ENCODE data around the gene SH3RF2. TPM values are rescaled to one million over a fixed set of nuclear protein-coding genes. Genes with fewer than 3 reads are reported as not detected.
"Not testable (repeated sequence)": the region's sequence is repeated elsewhere in the genome, so short reads cannot be mapped to it uniquely, and the experiment has no call there.

The SH3RF2 gene, protein sequence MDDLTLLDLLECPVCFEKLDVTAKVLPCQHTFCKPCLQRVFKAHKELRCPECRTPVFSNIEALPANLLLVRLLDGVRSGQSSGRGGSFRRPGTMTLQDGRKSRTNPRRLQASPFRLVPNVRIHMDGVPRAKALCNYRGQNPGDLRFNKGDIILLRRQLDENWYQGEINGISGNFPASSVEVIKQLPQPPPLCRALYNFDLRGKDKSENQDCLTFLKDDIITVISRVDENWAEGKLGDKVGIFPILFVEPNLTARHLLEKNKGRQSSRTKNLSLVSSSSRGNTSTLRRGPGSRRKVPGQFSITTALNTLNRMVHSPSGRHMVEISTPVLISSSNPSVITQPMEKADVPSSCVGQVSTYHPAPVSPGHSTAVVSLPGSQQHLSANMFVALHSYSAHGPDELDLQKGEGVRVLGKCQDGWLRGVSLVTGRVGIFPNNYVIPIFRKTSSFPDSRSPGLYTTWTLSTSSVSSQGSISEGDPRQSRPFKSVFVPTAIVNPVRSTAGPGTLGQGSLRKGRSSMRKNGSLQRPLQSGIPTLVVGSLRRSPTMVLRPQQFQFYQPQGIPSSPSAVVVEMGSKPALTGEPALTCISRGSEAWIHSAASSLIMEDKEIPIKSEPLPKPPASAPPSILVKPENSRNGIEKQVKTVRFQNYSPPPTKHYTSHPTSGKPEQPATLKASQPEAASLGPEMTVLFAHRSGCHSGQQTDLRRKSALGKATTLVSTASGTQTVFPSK
- total RNA-seq: under 0.01 TPM

GRCh38 chr5:145936401-145937131 lies at the start of gene SH3RF2:
Gene SH3RF2 (plus strand): TSS chr5:145936578. CDS start chr5:145937929, 1,351 bp downstream.
- peak in 2 of 3 donors; percentile 43 to 62 for DNase-seq (ENCODE audit: low read depth in 2 of 3, low spot score in 2 of 3)

DNA sequence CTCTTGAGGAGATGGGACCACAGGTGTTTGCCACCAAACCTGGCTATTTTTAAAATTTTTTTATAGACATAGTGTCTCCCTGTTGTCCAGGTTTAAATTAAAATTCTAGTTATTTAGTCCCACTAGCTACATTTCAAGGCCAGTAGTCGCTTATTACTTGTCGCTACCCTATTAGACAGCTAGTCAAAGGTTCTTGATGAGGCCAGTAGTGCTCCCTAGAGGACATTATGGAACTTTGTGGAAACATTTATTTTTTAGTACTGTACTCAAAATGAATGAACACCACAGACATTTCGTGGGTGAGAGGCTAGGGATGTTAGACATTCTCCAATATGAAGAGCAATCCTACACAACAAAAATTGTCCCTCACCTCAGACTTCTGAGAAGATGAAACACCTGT lies 49.2 kb upstream of the SH3RF2 start:
- peak in 2 of 3 donors; percentile 6 to 45 for DNase-seq (ENCODE audit: low read depth in 2 of 3, low spot score in 2 of 3)

- DNase-seq (ENCODE audit: low read depth in 2 of 3, low spot score in 2 of 3): peak in 2 of 3 donors; percentile 34 to 66
Observed at GRCh38 chr5:145887976-145888574, 48.3 kb upstream of the SH3RF2 start.

DNA sequence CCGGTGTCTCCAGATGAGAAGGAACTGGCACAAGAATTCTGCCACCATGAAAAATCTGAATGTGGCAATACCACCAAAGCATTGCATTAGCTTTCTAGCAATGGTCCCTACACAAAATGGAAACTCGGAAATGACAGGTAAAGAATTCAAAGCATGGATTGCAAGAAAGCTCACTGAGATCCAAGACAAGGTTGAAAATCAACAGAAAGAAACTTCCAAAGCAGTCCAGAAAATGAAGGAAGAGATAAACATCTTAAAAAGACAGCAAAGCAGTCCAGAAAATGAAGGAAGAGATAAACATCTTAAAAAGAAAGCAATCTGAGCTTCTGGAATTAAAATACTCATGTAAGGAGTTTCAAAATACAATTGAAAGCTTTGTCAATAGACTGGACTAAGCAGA lies 46.8 kb upstream of the SH3RF2 start:
- DNase-seq (ENCODE audit: low read depth in 2 of 3, low spot score in 2 of 3): no peak

DNA sequence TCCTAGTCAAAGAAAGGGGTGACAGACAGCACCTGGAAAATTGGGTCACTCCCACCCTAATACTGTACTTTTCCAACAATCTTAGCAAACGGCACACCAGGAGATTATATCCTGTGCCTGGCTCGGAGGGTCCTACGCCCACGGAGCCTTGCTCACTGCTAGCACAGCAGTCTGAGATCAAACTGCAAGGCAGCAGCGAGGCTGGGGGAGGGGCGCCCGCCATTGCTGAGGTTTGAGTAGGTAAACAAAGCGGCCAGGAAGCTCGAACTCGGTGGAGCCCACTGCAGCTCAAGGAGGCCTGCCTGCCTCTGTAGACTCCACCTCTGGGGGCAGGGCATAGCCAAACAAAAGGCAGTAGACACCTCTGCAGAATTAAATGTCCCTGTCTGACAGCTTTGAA lies 45.0 kb upstream of the SH3RF2 start:
- DNase-seq (ENCODE audit: low read depth in 2 of 3, low spot score in 2 of 3): not testable (repeated sequence)

- DNase-seq (ENCODE audit: low read depth in 2 of 3, low spot score in 2 of 3): no peak
Observed at GRCh38 chr5:145898171-145898570, 38.2 kb upstream of the SH3RF2 start.

- DNase-seq (ENCODE audit: low read depth in 2 of 3, low spot score in 2 of 3): no peak
Observed at GRCh38 chr5:145902421-145902820, 34.0 kb upstream of the SH3RF2 start.

DNA sequence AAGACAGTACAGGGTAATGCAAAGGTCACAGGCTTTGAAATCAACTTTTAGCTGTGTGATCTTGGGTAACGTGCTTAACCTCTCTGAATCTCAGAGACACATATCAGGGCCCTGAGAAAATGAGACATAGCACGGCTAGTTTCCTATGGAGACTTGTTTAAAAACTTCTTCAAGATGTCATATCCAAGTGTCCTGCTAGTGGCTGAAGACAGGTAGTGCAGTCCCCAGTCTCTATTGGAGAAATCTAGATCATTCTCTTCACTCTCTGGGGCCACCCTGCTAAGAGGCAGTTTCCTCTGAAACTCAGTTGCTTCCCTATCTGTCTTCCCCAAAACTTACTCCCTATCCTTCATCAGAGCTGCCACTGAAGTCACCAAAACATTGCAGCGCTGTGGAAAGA lies 33.3 kb upstream of the SH3RF2 start:
- DNase-seq (ENCODE audit: low read depth in 2 of 3, low spot score in 2 of 3): peak in 2 of 3 donors; percentile 4 to 24

GRCh38 chr5:145903867-145904266 lies 32.5 kb upstream of the SH3RF2 start:
- DNase-seq (ENCODE audit: low read depth in 2 of 3, low spot score in 2 of 3): no peak

DNA sequence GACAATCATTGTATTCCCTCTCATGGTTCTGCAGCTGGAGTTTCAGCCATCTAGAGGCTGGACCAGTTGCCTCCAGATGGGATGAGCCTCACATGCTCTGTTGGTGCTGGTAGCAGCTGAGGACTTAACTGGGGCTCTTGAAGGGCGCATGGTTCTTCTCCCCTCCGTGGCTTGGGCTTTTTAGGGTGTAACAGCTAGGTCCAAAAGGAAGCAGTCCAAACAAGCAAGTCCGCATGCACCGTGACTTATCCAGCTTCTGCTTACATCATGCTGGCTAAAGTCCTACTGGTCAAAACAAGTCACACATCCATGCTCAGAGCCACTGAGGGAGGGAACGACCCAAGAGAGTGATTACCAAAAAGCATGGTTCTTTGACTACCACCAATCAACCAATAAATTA lies 31.6 kb upstream of the SH3RF2 start:
- no peak for DNase-seq (ENCODE audit: low read depth in 2 of 3, low spot score in 2 of 3)

GRCh38 chr5:145906401-145906800 lies 30.0 kb upstream of the SH3RF2 start:
- DNase-seq (ENCODE audit: low read depth in 2 of 3, low spot score in 2 of 3): no peak

DNA sequence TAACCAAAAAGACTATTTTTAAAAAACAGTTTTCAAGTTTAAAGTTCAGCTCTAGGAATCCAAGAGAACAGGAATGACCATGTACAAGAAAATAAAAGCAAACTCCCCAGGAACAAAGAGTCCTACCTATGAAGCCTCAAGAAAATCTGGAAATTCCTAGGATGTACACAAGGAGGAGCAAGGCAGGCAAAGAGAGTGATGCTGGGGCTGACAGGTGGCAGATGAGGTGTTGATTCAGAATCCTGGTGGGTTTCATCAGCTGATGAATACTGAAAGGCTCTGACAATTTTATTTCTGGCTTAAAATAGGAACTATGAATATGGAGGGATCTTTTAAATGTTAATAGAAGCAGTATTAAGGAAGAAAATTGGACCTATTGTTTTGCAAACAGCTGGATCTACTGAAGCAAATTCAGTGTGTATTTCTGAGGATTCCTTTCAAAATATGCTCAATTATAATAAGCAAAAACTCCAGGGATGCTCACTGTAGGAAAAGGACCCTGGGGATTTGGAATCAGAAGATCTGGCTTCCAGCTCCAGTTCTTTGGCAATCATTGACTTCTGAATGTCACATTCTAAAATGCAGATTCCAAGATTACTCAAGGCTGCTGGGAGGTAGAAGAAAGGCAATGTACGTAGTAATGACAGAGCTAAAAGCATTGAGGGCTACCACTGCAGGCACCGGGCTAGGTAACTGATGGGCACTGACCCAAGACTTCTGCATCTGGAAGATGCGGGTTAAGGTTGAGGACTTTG lies 28.0 kb upstream of the SH3RF2 start:
- no peak for DNase-seq (ENCODE audit: low read depth in 2 of 3, low spot score in 2 of 3)

DNA sequence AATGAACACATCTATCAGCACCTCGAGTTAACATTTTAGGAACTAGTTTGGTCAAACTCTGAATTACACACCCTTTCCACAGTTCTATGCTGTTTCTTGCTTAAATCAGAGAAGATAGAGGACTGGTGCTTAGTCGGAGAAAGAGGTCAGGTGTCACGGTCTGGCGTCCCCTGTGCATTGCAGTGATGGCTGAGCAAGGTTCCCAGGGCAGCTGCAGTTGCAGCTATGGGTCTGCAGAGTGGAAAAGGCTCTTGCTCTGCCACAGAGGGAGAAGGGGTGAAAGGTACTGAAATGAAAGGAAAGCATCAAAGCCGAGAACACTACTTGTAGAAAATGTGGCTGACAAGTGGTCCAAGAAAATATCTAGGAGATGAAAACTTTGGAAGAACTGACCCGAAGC lies 25.2 kb upstream of the SH3RF2 start:
- no peak for DNase-seq (ENCODE audit: low read depth in 2 of 3, low spot score in 2 of 3)

DNA sequence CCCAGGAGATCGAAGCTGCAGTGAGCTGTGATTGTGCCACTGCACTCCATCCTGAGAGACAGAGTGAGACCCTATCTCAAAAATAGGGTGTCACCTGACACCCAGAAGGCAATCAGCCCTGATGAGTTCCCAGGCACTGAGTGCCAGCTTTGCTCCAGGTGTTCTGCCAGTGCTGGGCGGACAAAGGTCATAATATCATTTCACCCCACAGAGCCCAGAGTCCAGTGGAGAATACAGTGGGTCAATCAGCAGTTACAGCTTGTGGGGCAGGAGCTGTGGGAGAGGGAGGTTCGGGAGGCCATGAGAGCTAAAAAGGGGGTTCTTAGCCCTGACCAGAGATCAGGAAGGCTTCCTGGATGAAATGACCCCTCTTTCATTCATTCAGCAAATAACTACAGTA lies 24.4 kb upstream of the SH3RF2 start:
- DNase-seq (ENCODE audit: low read depth in 2 of 3, low spot score in 2 of 3): no peak

- DNase-seq (ENCODE audit: low read depth in 2 of 3, low spot score in 2 of 3): no peak
Observed at GRCh38 chr5:145912594-145912993, 23.8 kb upstream of the SH3RF2 start.

DNA sequence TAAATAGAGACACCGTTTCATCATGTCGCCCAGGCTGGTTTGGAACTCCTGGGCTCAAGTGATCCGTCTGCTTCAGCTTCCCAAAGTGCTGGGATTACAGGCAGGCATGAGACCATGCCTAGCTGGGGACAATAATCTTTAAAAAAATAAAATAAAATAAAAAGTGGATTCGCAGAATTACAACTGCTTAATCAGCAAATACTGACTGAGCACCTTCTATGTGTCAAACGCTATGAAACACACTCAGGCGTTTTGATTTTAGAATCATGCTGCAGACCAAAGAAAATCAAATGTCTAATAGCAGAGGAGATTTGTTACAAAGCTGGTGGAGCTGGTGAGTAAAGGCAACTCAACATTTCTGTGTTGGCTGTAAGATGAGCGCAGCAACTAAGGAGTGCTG lies 22.7 kb upstream of the SH3RF2 start:
- DNase-seq (ENCODE audit: low read depth in 2 of 3, low spot score in 2 of 3): no peak

DNA sequence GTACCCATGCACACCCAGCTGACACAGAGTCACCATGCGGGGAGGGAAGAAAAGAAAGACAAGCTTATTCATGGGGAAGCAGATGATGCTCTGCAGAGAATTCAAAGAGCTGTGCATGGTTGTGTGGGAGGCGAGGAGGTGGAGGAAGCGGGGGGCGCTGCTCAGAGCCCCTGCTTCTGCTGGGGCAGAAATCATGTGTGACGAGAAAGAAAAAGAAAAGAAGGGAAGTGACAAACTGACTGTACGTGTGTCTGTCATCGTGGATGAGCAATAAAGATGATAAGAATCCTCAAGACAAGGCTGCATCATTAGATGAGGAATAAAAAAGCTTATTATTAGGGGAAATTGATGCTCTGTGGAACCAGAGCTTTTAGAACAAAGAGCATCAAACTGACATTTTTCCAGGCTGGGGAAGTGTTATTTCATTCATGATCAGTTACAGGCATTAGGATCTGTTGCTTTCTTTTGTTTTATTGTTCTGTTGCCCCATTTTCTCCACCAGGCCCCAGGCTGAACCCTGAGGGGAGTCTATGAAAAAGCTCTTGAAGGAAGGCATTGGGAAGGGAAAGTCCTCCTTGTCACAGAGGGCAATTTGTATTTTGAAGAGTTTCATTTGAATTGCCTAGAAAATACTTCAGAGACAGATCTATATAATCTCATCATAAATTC lies 20.3 kb upstream of the SH3RF2 start:
- DNase-seq (ENCODE audit: low read depth in 2 of 3, low spot score in 2 of 3): no peak

DNA sequence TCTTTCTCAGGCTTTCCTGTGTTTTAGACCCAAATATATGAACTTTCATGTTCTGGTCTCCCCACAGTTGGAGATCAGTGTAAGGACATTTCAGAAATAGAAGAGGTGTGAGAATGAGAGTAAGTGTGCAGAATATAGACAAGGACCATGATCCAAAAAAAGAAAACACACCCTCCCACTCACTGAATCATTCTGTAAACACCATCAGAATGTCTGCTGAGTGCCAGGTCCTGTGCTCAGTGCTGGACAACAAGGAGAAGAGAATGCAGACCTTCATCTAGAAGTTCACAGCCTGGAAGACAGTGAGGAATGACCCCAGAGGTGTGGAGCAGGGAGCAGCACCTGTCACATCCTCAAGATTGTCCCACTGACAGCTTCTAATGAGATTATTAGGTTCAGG lies 19.1 kb upstream of the SH3RF2 start:
- DNase-seq (ENCODE audit: low read depth in 2 of 3, low spot score in 2 of 3): no peak

GRCh38 chr5:145918397-145918796 lies 18.0 kb upstream of the SH3RF2 start:
- DNase-seq (ENCODE audit: low read depth in 2 of 3, low spot score in 2 of 3): no peak

- DNase-seq (ENCODE audit: low read depth in 2 of 3, low spot score in 2 of 3): no peak
Observed at GRCh38 chr5:145919413-145919812, 17.0 kb upstream of the SH3RF2 start.
